Measurements from ENCODE around the gene MRPS2.
"Not testable (repeated sequence)": the region's sequence is repeated elsewhere in the genome, so short reads cannot be mapped to it uniquely, and the experiment has no call there.

The MRPS2 gene

DNA sequence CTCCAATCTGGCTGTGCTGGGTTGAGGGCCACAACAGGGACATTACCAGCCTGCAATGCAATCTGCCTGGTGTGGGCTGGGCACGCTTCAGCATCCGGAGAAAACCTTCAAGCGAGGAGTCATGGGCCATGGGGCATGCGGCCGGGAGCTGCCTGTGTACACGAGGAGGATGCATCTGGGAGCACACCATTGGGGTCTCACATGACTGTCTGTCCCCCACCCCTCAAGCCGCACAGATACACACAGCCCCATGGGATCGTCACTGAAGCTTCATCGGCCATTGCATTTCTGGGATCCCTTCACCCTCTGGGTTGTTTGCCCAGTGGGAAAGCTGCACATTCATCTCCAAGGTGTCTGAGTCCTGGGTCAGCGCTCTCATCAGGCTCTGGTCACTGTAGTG, 30.6 kb downstream of the MRPS2 start:
- no peak for DNase-seq (ENCODE audit: low read depth)

DNA sequence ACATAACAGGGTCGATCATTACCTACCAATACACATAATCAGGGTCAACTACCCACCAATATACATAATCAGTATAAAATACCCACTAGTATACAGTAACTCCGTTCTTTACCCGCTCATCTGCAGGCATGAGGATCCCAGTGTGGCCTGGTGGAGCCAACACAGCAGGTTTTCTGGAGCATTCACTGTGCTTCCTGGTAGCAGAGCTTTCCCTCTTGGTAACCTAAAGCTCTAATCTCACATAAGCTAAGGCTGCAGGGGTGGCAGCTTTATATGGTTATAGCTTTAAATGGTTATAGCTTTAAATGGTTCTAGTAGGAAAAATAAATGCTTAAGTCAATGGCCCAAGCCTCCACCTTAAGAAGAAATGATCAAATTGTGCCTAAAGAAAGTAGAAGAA, 32.6 kb downstream of the MRPS2 start:
- DNase-seq (ENCODE audit: low read depth), result no peak

DNA sequence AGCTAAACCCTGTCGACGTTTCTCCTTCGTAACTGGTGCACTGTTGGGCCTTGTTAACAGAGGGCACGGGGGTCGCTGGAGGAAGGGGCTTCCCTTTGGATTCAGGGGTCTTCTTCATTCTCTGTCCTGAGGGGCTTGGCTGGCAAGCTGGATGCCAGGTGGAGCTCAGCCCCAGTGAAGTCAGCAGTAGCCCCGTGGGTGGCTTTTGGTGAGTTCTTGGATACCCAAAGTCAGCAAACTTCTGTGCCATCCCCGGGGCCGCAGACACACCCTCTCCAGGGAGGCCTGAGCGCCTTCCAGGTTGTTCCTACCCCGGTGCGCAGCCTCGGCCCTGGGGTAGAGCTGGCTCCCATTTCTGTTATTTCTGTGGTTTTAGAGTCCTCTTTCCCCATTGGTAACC, 33.2 kb downstream of the MRPS2 start:
- DNase-seq (ENCODE audit: low read depth), result no peak

DNA sequence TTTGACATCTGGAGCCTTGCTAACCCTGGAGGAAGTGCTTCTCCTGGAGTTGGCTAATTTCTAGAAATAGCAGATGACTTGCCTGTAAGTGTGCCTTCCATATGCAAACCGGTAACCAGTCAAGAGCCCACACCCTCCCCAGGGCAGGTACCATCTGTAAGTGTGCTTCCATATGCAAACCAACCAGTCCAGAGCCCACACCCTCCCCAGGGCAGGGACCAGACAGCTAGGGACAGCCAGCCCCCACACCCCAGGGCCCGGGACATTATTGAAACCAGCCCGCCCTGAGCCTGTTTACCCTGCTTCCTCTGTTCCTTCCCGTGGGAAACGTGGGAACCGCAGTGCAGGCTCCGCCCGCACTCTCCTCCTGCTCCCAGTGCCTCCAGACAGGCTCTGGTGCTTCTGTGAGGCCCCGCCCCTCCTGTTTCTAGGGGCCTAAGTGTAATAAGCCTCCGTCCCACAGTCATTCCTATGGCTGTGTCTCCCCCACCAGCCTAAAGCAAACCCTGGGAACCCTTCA, 33.8 kb downstream of the MRPS2 start:
- peak; percentile 91 for DNase-seq (ENCODE audit: low read depth)

DNA sequence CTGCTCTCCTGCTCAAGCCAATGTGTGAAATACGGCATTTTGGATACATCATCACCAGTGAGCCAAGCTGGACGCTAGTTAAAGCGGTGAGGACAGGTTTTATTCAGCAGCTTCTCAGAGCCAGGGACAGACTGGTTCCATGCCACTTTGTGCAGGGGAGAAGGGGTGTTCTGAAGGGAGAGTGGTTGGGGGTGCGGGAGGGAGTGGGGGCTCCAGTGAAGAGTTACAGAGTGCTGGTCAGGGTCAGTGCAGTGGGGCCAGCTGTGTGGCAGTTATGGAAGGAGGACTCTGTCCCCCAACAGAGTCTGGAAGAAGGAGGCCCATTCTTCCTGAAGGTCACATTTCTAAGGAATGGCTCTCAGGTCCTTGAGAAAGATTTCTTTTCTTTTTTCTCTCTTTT, 34.3 kb downstream of the MRPS2 start:
- not testable (repeated sequence) for DNase-seq (ENCODE audit: low read depth)

DNA sequence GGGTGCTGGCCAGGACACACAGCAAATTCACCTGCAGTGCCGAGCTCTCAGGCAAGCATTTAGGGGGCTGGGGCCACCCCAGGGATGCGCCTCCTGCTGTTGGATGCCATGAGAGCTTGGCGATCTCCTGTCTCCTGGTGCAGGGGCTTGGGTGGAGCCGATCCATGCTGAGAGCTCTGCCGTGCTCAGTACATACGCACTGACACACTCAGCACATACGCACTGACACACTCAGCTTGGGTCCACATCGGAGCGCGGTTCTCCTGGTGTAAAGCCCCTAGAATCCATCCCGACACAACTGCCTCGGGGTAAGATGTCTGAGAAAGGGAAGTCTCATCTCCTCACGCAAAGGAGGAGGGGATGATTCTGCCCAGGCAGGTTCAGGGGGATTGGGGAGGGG, 35.1 kb downstream of the MRPS2 start:
- DNase-seq (ENCODE audit: low read depth), result peak; percentile 23

DNA sequence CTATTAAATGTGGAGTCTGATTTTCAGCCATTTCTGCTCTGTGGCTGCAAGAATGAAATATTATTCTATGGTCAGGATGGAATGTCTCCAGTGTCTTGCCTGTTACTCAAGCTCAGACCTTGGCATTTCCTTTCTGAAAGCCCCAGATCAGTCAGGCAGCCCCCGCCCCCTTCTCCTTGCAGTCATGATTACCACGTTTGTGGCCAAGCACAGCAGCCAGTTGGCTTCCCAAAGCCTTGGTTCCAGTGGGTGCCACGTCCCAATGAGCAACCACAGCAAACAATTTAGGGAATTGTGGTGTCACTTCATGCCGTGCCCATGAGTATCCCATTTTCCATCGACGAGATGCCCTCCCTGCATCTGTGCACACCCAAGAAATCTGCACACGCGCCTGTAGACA, 35.7 kb downstream of the MRPS2 start:
- DNase-seq (ENCODE audit: low read depth), result peak; percentile 98

DNA sequence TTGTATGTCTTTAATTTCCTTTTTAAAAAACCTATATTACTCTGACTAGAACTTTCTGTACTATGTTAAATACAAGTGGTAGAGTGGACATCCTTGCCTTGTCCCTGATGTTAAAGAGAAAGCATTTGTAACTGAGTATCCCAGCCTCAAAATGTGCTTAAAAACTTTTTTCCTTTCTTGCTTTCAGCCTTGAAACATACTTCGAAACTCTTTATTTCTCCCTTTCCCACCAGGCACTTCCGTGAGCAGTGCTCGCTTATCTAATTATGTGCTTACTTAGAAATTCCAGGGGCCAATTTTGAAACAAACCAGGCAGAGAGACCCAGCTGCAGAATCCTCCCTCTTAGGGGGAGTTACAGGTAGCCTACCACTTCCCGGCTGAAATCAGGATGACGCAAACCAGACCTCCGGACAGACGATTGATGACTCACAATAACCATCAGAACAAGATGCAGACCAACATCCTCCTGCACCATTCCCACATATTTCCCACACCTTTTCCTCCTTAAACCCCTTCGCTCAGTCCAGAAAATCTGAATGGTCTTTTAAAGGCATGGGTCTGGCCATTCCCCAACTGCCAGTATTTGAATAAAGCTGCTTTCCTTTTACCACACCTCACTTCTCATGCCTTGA, 42.9 kb downstream of the MRPS2 start:
- DNase-seq (ENCODE audit: low read depth), result peak; percentile 98

DNA sequence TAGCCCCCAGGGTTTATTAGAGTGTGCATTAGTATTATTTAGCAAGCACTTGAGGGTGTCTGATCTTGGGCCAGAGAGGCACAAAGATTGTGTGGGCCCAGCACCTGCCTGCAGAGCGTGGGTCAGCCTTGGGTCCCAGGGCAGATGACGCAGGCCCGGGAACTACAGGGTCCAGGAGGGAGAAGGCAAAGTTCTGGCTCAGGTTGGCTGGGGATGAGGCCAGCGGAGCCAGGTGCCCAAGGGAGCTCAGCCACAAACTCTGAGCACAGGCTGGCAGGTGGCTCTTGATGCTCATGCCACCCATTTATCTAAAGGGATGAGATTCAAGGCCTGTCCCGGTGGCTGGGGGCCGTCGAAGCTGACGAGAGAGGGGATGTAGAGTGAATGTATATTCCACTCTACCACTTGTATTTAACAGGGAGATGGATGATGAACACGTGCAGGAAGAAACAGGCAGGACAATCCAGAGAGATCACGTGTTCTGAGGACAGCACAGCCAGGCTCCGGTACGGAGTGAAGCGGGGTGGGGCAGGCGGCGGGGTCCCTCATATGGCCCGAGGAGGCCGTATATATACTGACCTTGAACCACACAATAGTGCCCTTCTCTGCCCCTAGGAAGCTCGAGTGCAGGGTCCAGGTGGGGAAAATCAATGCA, 44.6 kb downstream of the MRPS2 start:
- no peak for DNase-seq (ENCODE audit: low read depth)

DNA sequence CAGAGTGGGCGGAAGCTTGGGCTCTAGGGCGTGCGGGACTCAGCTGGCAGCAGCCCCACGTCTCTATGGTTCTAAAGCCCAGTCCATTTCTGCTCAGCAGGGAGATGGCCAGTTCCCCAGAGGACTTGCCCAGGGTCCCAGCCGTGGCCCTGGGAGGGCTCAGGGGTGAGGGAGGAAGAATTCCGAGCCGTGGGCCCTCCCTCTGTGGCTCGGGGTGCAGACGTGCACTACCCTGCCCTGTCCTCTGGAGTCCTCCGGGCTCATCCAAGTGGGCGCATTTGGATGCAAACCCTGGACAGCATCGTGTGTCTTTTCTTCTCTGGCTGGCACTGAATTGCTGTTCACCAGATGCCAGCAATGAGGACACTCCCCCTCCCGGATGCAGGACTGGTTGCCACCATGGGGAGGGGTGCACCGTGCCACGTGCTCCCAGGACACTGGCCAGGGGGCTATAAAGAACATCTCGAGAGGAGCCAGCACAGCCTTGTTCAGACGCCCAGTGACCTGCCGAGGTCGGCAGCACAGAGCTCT, 45.2 kb downstream of the MRPS2 start, which contains the start of gene OBP2A:
Gene OBP2A, plus strand, starts transcription at position 481 of the 531 bp plus-strand sequence. CDS start 55 bp downstream, outside the sequence.
- not testable (repeated sequence) for DNase-seq (ENCODE audit: low read depth)

DNA sequence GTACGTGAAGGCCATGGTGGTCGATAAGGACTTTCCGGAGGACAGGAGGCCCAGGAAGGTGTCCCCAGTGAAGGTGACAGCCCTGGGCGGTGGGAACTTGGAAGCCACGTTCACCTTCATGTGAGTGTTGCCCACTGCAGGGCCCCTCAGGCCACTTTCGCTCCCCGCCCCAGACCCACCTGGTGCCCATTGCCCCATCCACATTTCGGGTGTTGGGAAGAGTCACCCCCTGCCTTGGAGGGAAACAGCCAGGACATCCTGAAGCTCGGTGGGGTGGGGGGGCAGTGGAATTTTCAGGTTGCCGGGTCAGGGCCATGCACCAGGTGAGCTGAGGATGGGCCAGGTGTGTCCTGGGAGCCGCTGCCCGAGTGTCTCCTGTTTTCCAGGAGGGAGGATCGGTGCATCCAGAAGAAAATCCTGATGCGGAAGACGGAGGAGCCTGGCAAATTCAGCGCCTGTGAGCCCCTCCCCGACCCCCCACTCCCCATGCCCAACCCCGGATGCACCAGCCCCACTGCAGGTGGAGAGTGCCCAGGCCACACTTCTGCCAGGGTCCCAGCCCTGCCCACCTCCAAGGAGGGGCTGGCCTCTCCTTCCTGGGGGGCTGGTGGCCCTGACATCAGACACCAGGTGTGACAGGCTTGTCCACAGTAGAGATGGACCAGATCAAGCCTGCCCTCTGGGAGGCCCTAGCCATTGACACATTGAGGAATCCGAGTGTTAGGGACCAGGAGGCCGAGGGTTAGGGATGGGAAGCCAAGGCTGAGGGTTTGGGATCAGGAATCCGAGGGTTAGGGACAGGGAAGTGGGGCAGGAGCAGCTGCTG, 46.5 kb downstream of the MRPS2 start:
- DNase-seq (ENCODE audit: low read depth), result not testable (repeated sequence)

DNA sequence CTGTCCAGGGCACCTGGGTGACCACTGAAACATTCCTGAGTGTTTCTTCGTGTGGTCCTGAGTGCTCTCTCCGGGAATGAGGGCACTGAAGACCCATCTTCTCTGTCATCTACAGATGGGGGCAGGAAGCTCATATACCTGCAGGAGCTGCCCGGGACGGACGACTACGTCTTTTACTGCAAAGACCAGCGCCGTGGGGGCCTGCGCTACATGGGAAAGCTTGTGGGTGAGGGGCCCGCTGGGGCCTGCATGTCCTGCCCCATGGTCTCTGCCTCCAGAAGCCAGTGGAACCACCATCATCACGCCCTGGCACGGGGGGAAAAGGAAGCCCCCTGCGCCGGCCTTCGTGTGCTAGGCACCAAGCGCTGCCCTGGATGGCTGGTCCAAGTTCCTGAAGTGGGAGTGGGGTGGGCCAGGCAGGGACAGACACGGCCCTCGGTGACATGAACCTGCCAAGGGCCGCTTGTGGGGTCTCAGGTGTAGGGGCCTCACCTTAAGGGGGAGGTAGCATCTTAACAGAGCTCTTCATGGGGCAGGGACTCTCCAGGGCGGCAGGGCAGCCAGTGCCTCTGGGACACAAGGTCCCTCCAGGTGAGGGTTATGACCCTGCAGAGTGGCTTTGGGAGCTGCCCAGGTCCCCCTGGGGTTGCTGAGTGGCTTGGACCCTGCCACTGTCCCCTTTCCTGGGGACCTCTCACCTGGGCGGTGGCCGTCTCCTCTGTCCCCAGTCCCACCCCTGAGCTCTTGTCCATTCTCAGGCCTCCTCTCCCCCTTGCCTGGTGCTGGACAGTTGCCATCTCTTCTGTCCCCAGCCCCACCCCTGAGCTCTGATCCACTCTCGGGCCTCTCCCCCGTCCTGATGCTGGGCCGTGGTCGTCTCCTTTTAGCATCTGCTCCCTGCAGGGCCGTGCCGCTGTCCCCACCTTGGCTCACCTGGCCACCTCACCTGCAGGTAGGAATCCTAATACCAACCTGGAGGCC, 47.6 kb downstream of the MRPS2 start:
- no peak for DNase-seq (ENCODE audit: low read depth)

DNA sequence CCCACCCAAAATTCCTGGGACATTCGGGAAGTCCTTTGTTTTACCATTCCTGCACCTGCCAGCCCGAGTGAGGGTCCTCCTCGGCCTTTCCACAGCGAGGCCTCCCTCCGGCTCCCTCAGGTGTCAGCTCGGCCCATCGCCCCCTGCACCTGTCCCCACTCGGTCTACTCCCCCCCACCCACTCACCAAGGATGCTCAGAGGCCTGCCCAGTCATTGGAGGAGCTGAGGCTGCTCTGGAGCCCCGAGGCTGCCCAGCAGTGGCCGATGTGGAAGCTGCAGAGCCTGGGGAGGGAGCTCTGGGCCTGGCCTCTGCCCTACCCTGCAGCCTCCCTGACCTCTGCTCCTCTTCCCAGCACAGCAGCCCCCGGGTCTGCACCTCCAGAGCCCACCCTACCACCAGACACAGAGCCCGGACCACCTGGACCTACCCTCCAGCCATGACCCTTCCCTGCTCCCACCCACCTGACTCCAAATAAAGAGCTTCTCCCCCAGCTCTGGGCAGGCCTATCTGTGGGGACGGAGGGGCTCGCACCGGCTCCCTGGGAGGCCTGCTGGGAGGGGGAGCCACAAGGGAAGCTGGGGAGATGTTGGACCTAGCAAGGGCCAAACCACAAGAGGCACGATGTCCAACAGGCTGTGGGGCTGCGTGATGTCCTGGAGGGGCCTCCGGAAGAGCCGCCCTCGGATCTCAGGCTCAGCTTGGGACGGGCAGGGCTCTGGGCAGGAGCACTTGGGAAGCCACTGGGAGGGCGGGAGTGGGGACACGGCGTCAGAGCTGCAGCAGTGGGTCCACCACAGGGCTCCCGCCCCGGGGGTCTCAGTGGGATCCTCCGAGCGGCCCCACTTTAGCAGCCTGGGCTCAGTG, 49.2 kb downstream of the MRPS2 start:
- not testable (repeated sequence) for DNase-seq (ENCODE audit: low read depth)

DNA sequence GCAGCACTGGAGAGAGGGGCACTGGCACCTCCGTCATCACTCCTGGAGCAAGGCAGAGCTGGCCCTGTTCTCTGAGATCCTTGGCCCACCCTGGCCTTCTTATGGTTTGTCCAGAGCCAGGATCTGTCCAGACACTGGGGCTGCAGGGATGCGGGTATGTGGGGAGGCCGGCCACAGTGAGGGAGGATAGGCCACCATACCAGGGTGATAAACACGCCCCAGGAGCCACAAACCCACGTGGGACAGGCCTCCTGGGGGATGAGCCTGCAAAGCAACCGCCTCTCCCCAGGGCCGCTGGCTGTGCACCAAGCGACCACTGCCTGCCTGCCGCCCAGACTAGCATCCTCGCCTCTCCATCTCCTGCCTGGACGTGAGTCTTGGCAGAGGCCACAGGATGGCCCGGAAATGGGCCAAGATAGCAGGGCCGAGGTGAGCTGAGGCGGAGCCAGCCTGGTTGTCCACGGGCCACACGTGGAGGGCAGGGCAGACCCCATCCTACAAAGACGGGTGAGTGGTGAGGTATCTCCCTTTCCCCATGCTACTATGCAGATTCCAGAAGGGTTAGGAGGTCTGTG, 49.9 kb downstream of the MRPS2 start:
- no peak for DNase-seq (ENCODE audit: low read depth)

DNA sequence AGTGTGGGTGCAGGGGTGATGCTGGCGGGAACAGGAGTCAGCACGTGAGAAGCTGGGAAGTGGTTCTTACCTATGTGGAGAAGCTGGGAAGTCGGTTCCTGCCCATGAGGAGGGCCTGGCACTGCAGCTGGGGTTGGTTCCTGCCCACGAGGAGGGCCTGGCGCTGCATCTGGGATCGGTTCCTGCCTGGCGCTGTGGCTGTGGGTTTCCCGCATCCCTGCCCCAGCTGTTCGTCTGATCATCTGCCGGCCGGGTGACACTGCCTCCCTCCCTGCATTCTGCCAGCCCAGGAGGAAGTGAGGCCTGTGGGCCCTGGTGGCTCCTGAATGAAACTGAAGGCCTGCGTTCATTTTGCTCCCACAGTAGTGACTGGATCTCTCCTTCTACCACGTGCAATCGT, 50.5 kb downstream of the MRPS2 start:
- DNase-seq (ENCODE audit: low read depth), result no peak

DNA sequence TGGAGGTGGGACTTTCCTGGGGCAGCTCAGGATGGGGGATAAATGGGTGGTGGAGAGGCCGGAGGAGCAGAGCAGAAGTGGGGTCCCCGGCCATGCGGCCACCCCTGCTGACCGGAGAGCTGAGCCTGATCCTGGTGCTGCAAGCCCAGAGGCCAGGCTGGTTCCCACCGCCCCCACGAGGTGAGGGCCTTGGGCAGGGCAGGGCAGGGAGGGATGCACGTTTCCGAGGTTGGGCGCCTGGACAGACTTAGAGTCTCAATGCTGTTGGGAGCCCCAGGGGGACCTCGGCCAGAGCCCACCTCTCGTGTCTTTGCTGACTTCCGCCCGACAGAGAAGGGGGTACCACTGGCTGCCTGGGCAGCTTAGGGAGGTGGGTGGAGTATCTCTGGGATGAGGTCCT, 51.0 kb downstream of the MRPS2 start:
- no peak for DNase-seq (ENCODE audit: low read depth)

DNA sequence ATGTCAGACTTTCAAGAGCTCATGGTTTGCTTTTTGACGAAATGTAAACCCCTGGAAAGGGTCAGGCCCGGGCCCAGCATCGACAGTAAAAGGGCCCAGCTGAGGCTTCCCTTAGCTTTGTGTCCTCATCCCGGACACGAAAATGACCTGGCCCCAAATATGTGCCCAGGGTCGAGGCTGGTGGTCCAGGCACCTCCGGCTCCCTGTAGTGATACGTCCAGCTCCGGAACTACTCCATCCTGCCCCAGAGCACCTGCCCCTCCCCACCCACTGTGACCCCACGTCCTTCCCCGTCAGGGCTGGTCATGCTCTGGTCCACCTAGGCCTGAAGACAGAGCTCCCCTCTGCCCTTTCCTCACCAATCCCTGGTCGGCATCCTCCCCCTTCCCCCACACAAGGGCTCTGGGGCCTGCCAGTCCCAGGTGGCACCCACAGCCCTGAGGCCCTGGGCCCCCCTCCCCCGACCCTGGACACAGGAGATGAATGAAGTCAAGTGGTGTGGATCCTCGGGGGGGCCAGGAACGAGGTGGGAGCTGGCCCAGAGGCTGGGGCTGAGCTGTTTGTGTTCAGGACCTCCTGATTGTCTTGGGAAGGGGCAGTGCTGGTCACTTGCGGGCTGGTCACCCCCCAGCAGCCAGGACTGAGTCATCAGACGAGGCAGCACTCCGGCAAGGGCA, 51.7 kb downstream of the MRPS2 start:
- no peak for DNase-seq (ENCODE audit: low read depth)

DNA sequence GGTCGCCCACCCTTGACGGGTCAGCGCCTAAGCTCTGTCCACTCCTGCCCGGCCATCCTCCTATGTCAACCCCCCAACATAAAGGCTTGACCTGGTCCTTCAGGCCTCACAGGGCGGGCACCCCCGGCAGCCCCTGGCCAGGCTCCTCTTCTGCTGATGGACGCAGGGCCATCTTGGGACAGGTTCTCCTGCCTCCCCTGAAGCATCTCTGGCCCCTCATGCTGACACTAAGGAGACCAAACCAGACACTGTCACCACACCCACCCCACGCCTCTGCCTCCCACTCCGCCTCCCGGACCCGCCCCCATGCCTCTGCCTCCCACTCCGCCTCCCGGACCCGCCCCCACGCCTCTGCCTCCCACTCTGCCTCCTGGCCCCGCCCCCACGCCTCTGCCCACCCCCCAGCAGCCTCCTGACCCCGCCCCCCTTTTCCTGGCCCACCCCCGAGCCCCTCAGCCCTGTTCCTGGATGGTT, 52.3 kb downstream of the MRPS2 start:
- no peak for DNase-seq (ENCODE audit: low read depth)

All from amniotic epithelial cell (primary cell).